ENCODE measurements around the gene METTL15.
"Not testable (repeated sequence)": the region's sequence is repeated elsewhere in the genome, so short reads cannot be mapped to it uniquely, and the experiment has no call there.

Gene METTL15

DNA sequence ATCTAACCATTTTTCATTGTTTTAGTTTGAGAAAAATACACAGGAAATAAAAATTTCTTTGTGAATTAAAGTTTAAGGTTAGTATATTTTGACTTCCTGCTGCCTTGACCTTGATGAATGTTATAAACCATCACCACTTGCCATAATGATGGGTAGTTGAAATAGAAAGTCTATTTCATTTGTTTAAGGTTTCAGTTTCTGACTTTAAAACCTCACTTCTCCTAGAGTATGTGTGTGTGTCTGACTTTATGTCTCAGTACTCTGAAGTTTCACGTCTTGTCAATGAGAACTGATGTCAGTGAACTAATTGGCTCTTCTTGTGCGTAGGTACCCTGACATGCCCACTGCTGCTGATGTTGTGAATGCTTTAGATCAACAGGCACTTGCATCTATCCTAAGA, 188.2 kb downstream of the METTL15 start:
- no peak for DNase-seq (ENCODE audit: low spot score)

DNA sequence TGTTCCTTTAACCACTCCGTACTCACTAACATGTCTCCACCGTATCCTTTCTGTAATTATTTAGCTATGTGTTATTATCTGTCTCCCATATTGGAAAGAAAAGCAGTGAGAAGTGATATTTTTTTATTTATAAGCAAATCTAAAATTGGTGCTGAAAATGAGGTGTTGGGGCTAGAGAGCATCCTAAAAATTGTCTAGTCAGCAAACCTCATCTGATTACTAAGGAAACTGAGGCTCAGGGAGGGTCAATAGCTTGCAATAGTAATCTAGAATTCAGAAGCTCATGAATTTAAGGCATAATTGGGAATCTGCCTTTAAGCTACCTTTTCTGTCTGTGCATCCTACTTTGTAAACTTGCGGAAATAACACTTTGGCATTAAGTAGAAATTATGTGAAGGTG, 190.0 kb downstream of the METTL15 start:
- no peak for DNase-seq (ENCODE audit: low spot score)

GRCh38 chr11:28303477-28304191, 195.4 kb downstream of the METTL15 start:
- no peak for DNase-seq (ENCODE audit: low spot score)

- no peak for DNase-seq (ENCODE audit: low spot score)
These were observed 207.3 kb downstream of the METTL15 start for GRCh38 chr11:28315440-28315839.

DNA sequence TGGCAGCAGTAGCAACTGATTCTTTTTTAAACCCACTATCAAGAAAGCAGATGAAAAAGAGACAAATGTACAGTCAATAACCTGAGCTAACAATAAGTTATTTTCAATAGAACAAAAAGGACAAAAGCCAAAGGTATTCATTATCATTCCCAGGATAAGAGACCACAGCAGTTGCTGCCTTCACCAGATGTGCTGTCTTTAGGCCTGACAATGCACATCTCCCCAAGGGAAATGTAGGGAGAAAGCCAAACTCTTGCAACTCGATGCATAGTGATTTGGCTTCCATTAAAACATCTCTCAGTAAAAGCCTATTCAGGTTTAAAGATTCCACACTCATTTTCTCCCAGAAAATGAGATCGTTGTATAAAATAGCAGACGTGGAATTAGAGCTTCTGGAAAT, 210.7 kb downstream of the METTL15 start:
- DNase-seq (ENCODE audit: low spot score) = no peak

- no peak for DNase-seq (ENCODE audit: low spot score)
These were observed 215.4 kb downstream of the METTL15 start for GRCh38 chr11:28323621-28324020.

GRCh38 chr11:28332393-28332792, 224.2 kb downstream of the METTL15 start:
- not testable (repeated sequence) for DNase-seq (ENCODE audit: low spot score)

- no peak for DNase-seq (ENCODE audit: low spot score)
These were observed 229.5 kb downstream of the METTL15 start for GRCh38 chr11:28337701-28338100.

DNA sequence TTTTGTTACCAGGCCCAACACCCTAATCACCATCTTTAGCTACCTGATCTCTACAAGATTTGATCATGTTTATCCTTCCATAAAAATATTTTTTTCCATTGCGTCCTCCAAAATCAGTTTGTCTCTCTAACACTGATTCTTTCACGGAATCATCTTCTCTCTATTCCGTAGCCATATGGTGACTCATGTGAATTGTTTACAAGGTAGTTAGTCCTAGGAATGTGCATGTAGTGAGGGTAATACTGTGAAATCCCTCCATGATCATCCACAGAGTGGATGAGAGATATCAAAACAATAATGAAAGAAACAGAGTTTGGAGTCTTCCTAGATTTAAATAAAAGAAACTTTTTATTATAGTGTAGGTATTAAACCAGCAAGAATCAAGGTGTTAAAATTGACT, 230.2 kb downstream of the METTL15 start:
- DNase-seq (ENCODE audit: low spot score) = no peak

GRCh38 chr11:28339488-28339887, 231.3 kb downstream of the METTL15 start:
- no peak for DNase-seq (ENCODE audit: low spot score)

- DNase-seq (ENCODE audit: low spot score) = no peak
These were observed 234.5 kb downstream of the METTL15 start for GRCh38 chr11:28342716-28343115.

DNA sequence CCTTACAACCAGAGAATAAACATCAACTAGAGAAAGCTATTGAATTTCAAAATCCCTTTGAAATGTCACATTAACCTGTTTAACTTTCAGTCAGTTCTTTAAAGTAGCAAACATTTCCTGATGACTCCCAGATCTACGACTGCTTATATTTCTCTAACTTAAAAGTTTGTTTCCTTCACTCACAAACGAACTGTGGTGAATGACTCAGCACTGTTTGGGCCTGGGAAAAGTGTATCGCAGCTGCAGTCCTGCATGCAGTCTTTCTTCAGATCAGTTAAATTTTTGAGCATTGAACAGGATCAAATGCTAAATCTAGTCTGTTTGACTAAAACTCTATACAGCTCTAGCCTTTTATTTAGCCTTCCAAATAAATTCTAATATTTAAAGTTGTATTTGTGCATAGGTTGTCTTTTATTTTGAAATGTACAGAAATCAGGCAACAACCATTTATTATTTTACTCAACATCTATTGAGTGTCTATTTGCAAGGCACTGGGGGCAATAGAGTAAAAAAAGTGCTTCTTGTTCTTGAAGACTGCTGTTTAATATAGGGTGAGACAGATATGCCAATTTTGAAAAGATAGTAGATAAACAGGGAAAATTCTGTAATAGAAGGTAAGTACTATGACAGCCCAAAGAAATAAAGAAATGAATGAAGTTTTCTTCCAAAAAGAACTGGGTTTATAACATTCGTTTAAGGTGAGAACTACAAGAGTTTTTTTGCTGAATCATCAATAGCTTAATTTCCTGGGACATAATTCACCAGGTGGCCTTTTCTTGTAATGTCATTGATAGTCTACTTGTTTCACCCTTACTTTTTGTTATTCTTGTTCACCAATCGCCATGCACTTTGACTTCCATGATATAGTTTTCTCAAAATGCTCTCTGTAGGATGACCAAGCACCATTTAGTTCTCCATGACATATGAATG, 235.4 kb downstream of the METTL15 start:
- no peak for DNase-seq (ENCODE audit: low spot score)

- no peak for DNase-seq (ENCODE audit: low spot score)
These were observed 238.0 kb downstream of the METTL15 start for GRCh38 chr11:28346209-28346608.

GRCh38 chr11:28346721-28347120, 238.5 kb downstream of the METTL15 start:
- DNase-seq (ENCODE audit: low spot score) = no peak

GRCh38 chr11:28347371-28347770, 239.2 kb downstream of the METTL15 start:
- no peak for DNase-seq (ENCODE audit: low spot score)

DNA sequence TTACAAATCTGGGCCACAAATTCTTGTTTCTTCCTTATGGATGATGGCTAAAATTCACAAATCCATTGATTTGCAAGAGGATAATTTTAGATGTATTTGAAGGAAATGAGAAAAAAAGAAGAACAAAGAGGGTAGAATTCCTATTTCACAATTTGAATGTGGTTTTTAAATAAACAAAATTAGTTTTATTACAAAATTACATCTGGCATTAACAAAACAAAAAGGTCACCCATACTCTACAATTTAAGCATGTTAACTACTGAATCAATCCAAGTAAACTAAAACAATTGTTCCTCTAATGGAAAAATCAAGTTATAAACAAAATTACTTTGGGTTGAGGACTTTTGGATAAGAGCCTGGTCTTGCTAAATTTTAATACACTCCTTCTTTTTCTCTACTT, 242.0 kb downstream of the METTL15 start:
- no peak for DNase-seq (ENCODE audit: low spot score)

GRCh38 chr11:28353991-28354390, 245.8 kb downstream of the METTL15 start:
- DNase-seq (ENCODE audit: low spot score) = no peak

- no peak for DNase-seq (ENCODE audit: low spot score)
These were observed 258.6 kb downstream of the METTL15 start for GRCh38 chr11:28366549-28367346.

DNA sequence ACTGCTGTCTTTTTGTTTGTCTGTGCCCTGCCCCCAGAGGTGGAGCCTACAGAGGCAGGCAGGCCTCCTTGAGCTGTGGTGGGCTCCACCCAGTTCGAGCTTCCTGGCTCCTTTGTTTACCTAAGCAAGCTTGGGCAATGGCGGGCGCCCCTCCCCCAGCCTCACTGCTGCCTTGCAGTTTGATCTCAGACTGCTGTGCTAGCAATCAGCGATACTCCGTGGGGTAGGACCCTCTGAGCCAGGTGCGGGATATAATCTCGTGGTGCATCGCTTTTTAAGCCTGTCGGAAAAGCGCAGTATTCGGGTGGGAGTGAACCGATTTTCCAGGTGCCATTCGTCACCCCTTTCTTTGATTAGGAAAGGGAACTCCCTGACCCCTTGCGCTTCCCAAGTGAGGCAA, 269.9 kb downstream of the METTL15 start:
- not testable (repeated sequence) for DNase-seq (ENCODE audit: low spot score)

Measured in activated CD4-positive, alpha-beta T cell treated with anti-CD3 and anti-CD28 coated beads, Interleukin-2, Interleukin-4, amounts not matched to agents 100 ng/mL and 50 ng/mL, durations not matched to agents 16 hours and 8 hours (primary cell).